Measurements from ENCODE around the gene EXT2. TPM values are rescaled to one million over a fixed set of nuclear protein-coding genes. Genes with fewer than 3 reads are reported as not detected.

EXT2 gene
- total RNA-seq, 1 experiment from 2014 or later: 67.3 TPM

GRCh38 chr11:44275241-44275640 is 179.8 kb downstream of the EXT2 start:
- Mint-ChIP-seq H3K4me3 (ENCODE audit: low read depth, unreplicated experiment) (no peak overlapping the region), H3K36me3 (ENCODE audit: insufficient read depth, unreplicated experiment) (no peaks in the 10 kb centered on the region), H3K4me1 (ENCODE audit: low read depth, unreplicated experiment) (no peaks in the 10 kb centered on the region), H3K27me3 (ENCODE audit: unreplicated experiment) (peaks cover 18% of the 10 kb centered on the region), H3K27ac (ENCODE audit: unreplicated experiment) (no peak overlapping the region), H3K9me3 (ENCODE audit: low read depth, unreplicated experiment) (no peaks in the 10 kb centered on the region)
- no peak for TF ChIP-seq CTCF (IDR thresholded peaks at IDR 0.05; ENCODE audit: unreplicated experiment)
- no peak for DNase-seq
- CTCF ChIA-PET: no interaction called here
- intact Hi-C loops (cut with micrococcal nuclease; ENCODE audit: unreplicated experiment): no loop called here
- no TSS peak for BruUV-seq (replicated peaks)

- H3K36me3 Mint-ChIP-seq (ENCODE audit: insufficient read depth, unreplicated experiment): no peaks in the 10 kb centered on the region
- CTCF ChIA-PET: no interaction called here
These were observed 180.6 kb downstream of the EXT2 start for GRCh38 chr11:44275961-44276550.

GRCh38 chr11:44277196-44278090 is 182.0 kb downstream of the EXT2 start:
- H3K36me3 Mint-ChIP-seq (ENCODE audit: insufficient read depth, unreplicated experiment): no peaks in the 10 kb centered on the region
- H3K4me3 Mint-ChIP-seq (ENCODE audit: low read depth, unreplicated experiment): no peak overlapping the region
- H3K27me3 Mint-ChIP-seq (ENCODE audit: unreplicated experiment): peaks cover 35% of the 10 kb centered on the region
- H3K27ac Mint-ChIP-seq (ENCODE audit: unreplicated experiment): no peak overlapping the region
- TF ChIP-seq CTCF (IDR thresholded peaks at IDR 0.05; ENCODE audit: unreplicated experiment): no peak
- no peaks in the 10 kb centered on the region for H3K4me1 Mint-ChIP-seq (ENCODE audit: low read depth, unreplicated experiment)
- BruUV-seq (replicated peaks): no TSS peak
- CTCF ChIA-PET: no interaction called here
- no peak for DNase-seq
- intact Hi-C loops (cut with micrococcal nuclease; ENCODE audit: unreplicated experiment): no loop called here
- no peaks in the 10 kb centered on the region for H3K9me3 Mint-ChIP-seq (ENCODE audit: low read depth, unreplicated experiment)

More at GRCh38 chr11:44275961-44276550, 180.6 kb downstream of the EXT2 start:
- H3K4me1 Mint-ChIP-seq (ENCODE audit: low read depth, unreplicated experiment): no peaks in the 10 kb centered on the region
- H3K27me3 Mint-ChIP-seq (ENCODE audit: unreplicated experiment): peaks cover 21% of the 10 kb centered on the region
- intact Hi-C loops (cut with micrococcal nuclease; ENCODE audit: unreplicated experiment): no loop called here
- no peak overlapping the region for H3K4me3 Mint-ChIP-seq (ENCODE audit: low read depth, unreplicated experiment)
- BruUV-seq (replicated peaks): no TSS peak
- H3K27ac Mint-ChIP-seq (ENCODE audit: unreplicated experiment): no peak overlapping the region
- H3K9me3 Mint-ChIP-seq (ENCODE audit: low read depth, unreplicated experiment): no peaks in the 10 kb centered on the region
- DNase-seq: no peak
- no peak for TF ChIP-seq CTCF (IDR thresholded peaks at IDR 0.05; ENCODE audit: unreplicated experiment)

GRCh38 chr11:44279483-44279882 is 184.0 kb downstream of the EXT2 start:
- peaks cover 55% of the 10 kb centered on the region for H3K27me3 Mint-ChIP-seq (ENCODE audit: unreplicated experiment)
- no peak overlapping the region for H3K27ac Mint-ChIP-seq (ENCODE audit: unreplicated experiment)
- no peak for TF ChIP-seq CTCF (IDR thresholded peaks at IDR 0.05; ENCODE audit: unreplicated experiment)
- H3K36me3 Mint-ChIP-seq (ENCODE audit: insufficient read depth, unreplicated experiment): no peaks in the 10 kb centered on the region
- intact Hi-C loops (cut with micrococcal nuclease; ENCODE audit: unreplicated experiment): no loop called here
- BruUV-seq (replicated peaks): no TSS peak
- no peak overlapping the region for H3K4me3 Mint-ChIP-seq (ENCODE audit: low read depth, unreplicated experiment)
- no peaks in the 10 kb centered on the region for H3K4me1 Mint-ChIP-seq (ENCODE audit: low read depth, unreplicated experiment)
- DNase-seq: no peak
- CTCF ChIA-PET: interaction anchor here (0.6 kb wide), 1 partner anchor 245 kb away, joined by 3 read pairs; no protein-coding TSS in a partner anchor
- no peaks in the 10 kb centered on the region for H3K9me3 Mint-ChIP-seq (ENCODE audit: low read depth, unreplicated experiment)
